Hypothalamus (tissue), 51 donors: ENCODE measurements around the gene PLEKHM2.
A peak's percentile ranks its signal among the peaks of the same experiment; 100 is the strongest.
"Not testable (repeated sequence)": the region's sequence is repeated elsewhere in the genome, so short reads cannot be mapped to it uniquely, and the experiment has no call there.

Experiments
- DNase-seq, 51 donors: peaks; one replicate each; lab custom pipeline; 2025; lab: John Stamatoyannopoulos, UW

The PLEKHM2 gene

GRCh38 chr1:15676688-15677661 lies 7.1 kb upstream of the PLEKHM2 start:
- DNase-seq, result no peak

GRCh38 chr1:15678578-15678977 lies 5.5 kb upstream of the PLEKHM2 start:
- no peak for DNase-seq

GRCh38 chr1:15680131-15680530 lies 4.0 kb upstream of the PLEKHM2 start:
- no peak for DNase-seq

- no peak for DNase-seq
Measured at GRCh38 chr1:15680561-15681348, 3.4 kb upstream of the PLEKHM2 start.

- DNase-seq, result no peak
Measured at GRCh38 chr1:15681349-15682292, 2.5 kb upstream of the PLEKHM2 start.

- DNase-seq, result no peak
Measured at GRCh38 chr1:15682936-15683341, 1.2 kb upstream of the PLEKHM2 start.

GRCh38 chr1:15683345-15684039 lies 628 bp upstream of the PLEKHM2 start:
- no peak for DNase-seq

- DNase-seq, result peak in 16 of 51 donors; percentile 7 to 49 (median 26)
Measured at GRCh38 chr1:15684468-15685291, 560 bp downstream of the PLEKHM2 start.

- DNase-seq, result no peak
Measured at GRCh38 chr1:15685820-15686219, 1.7 kb downstream of the PLEKHM2 start.

GRCh38 chr1:15687446-15687845 lies 3.3 kb downstream of the PLEKHM2 start:
- DNase-seq, result no peak

- DNase-seq, result no peak
Measured at GRCh38 chr1:15690317-15690716, 6.2 kb downstream of the PLEKHM2 start.

- peak in 3 of 51 donors; percentile 7 to 70 (median 19) for DNase-seq
Measured at GRCh38 chr1:15691434-15692032, 7.4 kb downstream of the PLEKHM2 start.

GRCh38 chr1:15692121-15692682 lies 8.1 kb downstream of the PLEKHM2 start:
- DNase-seq, result no peak

- no peak for DNase-seq
Measured at GRCh38 chr1:15693371-15693770, 9.3 kb downstream of the PLEKHM2 start.

GRCh38 chr1:15696956-15697521 lies 12.9 kb downstream of the PLEKHM2 start:
- peak in 31 of 51 donors; percentile 12 to 79 (median 43) for DNase-seq

GRCh38 chr1:15698201-15698600 lies 14.1 kb downstream of the PLEKHM2 start:
- no peak for DNase-seq

GRCh38 chr1:15699321-15699720 lies 15.2 kb downstream of the PLEKHM2 start:
- not testable (repeated sequence) for DNase-seq

- no peak for DNase-seq
Measured at GRCh38 chr1:15700508-15700907, 16.4 kb downstream of the PLEKHM2 start.
